ENCODE data around the gene ADAMTS5.

DNA sequence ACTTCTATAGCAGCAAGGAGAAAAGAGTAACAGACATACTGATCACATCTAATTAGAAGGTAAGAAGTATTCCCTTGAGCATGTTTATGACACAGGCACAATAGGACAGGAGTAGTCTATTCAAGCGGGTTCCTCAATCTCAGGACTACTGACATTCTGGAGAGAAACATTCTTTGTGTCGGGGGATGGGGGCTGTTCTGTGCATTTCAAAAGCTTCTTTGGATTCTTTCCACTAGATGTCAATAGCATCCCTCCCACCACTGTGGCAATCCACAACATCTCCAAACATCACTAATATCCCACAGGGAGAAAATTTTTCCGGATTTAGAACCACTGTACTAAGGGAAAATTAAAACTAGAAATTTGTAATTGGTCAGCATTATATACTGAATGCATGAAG, 56.9 kb downstream of the ADAMTS5 start:
- TF ChIP-seq POLR2AphosphoS5 (IDR thresholded peaks at IDR 0.05): no peak
- TF ChIP-seq, protein P1, sequence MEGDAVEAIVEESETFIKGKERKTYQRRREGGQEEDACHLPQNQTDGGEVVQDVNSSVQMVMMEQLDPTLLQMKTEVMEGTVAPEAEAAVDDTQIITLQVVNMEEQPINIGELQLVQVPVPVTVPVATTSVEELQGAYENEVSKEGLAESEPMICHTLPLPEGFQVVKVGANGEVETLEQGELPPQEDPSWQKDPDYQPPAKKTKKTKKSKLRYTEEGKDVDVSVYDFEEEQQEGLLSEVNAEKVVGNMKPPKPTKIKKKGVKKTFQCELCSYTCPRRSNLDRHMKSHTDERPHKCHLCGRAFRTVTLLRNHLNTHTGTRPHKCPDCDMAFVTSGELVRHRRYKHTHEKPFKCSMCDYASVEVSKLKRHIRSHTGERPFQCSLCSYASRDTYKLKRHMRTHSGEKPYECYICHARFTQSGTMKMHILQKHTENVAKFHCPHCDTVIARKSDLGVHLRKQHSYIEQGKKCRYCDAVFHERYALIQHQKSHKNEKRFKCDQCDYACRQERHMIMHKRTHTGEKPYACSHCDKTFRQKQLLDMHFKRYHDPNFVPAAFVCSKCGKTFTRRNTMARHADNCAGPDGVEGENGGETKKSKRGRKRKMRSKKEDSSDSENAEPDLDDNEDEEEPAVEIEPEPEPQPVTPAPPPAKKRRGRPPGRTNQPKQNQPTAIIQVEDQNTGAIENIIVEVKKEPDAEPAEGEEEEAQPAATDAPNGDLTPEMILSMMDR (IDR thresholded peaks at IDR 0.05): no peak
- no peak for TF ChIP-seq POLR2A (IDR thresholded peaks at IDR 0.05)
